GM19468 (cell line): ENCODE results near the gene ADAMTS9.

Source experiments
- ATAC-seq: cut with Tn5 transposase; IDR thresholded peaks from one replicate; pipeline ENCODE4 v1.9.1; 2021; ENCODE audit warnings: mild to moderate bottlenecking, moderate library complexity, moderate number of reproducible peaks; ENCODE audit not compliant: unreplicated experiment; ENCODE audit errors: extremely low read depth

The ADAMTS9 gene

DNA sequence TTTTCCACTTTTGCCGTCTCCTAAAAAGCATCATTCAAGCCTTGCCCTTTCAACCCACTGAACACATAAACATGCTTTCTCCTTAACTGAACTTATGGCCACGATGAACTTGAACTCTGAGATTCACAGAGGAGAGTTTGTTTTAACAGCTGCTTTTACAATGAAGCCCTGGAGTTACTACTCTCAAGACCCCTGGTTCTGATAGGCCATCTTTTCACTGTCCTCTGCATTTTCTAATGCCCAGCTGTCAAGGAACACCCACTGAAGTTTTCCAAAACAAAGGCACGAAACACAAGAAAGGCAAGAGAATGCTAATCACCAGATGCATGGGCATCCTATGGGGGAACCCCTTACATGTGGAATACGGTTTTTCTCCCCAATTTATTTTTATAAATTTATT, 100.8 kb downstream of the ADAMTS9 start:
- ATAC-seq, result no peak

DNA sequence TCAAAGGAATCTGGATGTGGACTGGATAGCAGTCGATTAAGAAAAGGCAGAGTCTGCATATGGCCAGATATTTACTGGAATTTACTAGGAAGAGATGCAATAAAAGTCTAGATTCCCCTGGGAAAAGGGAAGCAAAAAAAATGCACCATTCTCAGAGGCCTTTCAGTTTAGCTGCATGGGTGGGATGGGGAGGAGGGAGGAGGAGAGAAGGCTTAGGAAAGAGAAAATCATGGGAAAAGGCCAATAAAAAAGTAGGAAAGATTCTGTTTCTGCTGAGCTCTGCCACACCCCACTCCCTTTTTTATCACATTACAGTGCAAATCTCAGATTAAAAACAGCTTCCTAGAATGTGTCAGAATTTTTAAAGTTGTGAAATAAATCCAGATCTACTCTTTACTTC, 103.6 kb downstream of the ADAMTS9 start:
- ATAC-seq, result no peak

DNA sequence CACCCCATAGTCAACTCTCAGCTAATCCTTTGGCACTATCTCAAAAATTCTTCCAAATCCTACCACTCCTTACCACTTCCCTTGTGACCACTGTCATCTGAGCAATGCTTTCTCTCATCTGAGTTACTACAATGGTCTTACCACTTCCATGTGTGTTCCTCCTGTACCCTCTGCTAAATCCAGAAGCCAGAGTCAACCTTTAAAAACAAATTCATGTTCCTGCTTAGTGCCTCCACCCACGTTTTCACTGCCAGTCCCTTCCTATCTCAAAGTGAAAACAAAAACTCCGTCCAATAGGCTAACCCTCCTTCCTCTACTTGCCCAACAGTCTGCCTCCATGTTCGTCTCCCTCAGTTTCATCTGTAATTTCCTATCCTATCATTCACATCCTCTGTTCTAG, 109.0 kb downstream of the ADAMTS9 start:
- no peak for ATAC-seq

DNA sequence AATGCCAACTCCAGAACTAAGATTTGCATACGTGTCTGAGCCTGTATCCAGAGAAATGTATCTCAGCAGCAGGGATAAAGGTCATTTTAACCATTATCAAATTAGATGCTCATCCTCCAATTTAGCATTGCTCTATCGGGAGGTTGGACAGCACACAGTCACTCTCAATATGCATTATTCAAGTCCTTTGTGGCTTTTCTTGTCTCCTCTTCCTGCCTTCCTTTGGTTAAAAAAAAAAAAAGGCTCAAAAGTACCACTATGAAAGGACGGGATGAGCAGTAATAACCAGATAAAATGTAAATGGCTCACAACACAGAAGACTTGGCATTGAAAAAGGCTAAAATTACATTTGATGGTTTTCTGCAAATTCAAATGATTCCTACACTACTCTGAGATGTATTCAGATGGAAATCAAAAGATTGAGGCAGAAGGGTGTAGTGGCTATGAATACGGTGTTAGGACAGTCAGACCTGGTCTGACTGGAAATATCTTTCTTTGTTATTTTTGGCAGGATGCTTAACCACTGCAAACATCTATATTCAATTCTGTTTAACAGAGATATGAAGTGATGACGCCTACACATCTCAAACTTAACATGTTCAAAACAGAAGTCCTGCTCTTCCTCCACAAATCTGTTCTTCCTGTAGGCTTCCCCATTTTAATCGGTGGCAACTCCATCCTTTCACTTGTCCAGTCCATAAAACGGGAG, 109.6 kb downstream of the ADAMTS9 start:
- ATAC-seq, result no peak

DNA sequence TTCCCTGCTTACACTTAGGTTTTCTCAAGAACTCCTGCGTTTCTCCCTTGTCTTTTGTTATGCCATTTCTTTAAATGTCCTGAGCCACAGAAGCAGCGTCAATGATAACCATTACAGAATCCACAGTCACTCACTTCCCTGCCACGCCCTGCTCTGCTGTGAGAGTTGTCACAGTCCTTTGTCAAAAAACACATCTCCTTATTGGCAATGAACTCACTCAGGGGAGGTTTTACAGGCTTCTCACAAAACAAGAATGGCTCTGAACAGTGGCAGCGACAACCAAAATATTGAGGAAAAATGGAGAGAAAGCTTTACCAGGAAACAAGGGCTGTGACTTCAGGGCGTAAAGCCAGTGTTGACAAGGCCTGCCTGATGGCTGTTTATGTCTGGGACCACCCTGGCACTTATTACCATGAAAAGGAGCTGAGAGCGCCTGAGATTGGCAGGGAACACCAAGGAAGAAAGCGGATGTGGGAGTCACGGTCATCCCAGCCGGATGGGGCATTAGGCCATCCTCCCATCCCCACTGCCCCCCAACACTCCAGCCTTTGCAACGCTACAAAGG, 111.5 kb downstream of the ADAMTS9 start:
- no peak for ATAC-seq

DNA sequence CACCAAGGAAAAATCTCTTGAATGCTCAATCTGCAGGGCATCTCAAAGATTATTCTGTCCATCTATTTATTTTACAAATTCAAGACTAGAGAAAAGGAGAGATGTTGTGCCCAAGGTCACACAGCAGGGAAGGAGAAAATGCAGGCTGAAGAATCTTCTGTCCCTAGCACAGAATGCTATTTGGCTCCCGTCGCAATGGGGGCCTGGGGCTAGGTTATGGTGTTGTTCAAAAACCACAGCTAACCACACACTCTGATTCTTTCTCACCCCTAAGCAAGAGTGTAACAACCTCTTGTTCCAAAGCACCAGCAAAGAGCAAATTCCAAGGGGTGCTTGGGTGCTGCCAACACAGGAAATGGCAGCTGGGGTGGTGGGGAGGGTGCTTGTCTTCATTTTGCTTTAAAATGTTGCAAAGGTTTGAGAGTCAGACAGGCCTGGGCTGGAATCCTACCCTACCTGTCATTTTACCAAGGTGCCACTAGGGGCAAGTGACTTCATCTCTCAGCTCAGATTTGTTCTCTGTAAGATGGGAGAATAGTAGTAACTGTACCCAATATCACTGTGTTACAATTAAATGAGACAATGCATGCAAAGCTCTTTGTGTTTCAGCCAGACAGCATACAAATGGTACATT, 112.5 kb downstream of the ADAMTS9 start:
- peak; percentile 72 for ATAC-seq

DNA sequence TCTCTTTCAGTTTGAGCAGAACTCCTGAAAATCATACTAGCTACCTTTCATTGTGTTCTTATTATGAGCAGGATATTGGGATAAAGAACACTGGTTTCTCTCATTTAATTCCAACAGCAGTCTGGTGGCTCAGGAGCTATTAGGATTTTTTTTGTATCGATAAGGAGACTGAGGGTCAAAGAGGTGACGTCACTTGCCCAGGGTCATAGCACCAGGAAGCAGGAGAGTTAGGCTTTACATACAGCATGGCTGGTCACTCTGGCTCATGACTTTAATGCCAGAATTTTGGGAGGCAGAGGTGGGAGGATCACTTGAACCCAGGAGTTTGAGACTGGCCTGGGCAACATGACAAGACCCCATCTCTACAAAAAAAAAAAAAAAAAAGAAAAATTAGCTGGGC, 113.6 kb downstream of the ADAMTS9 start:
- ATAC-seq, result no peak

DNA sequence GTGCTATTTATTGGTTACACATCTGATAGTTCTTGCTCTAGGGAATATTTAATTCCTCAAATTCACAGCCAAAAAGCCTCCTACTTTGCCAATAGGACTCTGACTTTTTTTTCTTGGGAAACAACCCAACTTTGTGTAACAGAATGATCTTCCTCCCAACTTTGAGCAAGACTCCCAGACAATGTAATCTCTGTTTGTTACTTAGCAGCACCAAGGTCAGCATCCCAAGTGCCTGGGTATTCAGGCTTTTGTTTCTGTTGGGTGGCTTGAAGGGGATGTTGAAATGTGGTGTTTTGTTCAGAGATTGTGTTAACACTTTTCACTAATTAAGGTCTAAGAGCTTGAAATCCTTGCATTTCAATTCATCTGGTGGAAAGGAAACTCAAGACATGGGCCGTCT, 115.8 kb downstream of the ADAMTS9 start:
- no peak for ATAC-seq

DNA sequence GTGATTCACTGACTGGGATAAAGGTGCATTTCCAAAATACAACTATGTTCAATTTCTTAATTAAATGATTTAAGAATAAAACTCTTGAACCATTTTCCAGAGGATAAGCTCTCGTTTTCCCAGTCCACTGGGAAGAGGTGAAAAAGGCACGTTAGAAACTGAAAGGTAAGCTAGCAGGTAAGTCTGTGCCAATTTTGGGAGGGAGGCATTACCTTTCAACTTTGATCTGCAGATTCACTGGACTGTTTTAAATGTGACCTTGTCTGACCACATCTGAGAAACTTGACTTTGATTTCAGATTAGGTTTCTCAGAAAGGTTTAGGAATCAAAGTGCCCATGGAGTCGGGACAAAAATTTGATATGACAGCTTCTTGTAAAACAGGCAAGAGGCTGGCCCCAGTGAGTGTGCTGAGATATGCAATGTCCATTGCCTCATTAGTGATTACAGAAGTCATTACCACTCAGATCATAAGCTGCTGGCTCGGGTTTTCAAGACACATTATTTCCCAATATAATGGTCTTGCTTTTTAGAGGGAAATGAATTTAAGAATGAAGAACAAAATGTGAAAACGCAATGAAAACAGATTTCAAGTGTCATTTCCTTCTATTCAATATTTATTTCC, 118.8 kb downstream of the ADAMTS9 start:
- no peak for ATAC-seq

DNA sequence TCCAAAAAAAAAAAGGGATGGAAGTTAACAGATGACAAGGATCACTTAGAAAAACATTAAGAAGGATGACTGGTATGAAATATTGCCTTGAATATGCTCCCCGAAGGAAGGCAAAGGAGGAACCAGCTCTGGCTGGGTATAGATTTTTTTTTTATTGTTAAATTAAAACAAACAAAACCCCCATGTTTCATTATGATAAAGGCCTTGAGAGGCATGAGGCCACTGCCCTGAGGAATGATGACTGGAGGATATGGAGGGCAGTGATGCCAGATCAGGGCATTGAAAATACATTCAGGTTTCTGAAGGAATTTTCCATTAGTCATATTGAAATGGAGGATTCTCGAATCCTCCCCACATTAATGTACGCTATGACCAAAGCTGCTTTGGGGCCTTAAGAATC, 120.9 kb downstream of the ADAMTS9 start:
- no peak for ATAC-seq

DNA sequence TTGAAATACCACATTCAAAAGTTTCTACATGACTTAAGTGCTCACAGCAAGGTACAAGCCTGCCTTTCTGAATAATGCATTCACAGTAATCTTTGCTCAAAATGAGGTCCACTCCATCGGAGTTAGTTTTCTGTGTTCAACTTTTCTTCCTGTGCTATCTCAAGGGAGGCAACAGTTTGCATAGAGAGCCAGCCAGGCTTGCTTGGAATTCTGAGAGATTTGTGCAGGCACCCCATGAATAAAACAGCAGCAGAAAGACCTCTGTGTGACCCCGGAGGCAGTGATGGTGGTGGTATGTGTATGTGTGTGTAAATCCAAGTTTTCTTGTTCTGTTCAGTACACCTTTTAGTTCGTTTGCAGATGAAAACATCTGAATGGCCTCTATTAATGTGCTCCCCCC, 124.0 kb downstream of the ADAMTS9 start:
- ATAC-seq, result no peak

DNA sequence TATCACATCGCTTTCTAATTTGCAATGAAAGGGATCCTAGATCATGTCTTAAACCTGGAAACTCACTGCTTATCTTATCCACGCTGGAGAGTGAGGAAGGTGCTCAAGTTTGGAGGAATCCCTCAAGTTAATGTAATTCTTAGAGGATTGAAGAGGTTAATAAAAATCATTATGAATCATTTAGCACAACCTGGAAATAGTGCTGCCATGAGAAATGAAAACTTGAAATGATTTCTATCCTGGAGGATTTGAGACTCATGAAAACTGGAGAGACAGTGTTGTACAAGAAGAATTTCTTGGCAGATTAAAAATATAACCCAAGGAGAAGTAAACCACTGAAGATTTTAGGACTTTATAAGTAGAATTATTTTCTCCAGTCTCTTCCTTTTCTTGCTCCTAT, 125.9 kb downstream of the ADAMTS9 start:
- no peak for ATAC-seq

DNA sequence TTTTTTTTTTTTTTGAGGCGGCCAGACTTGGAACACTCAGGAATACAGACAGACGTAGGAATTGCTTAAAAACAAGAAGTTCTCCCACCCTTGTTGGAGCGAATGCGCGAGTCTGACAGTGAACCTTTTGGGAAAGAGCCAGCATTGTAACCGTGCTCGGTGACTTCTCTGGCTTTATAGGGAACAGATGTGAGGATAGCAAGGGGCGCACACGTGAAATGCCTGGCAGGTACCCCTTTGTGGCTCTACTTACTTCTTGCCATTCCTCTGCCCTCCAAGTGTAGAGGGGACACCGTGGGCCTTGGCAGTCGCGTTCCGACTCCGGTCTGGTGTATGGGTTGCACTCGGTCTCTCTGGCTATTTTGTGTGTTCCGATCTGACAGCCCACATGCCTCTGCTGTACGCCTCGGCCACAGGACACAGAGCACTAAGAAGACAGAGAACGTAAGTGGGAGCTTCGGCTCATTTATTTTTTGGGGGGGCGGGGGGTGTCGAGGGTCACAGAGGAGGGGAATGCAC, 126.4 kb downstream of the ADAMTS9 start:
- no peak for ATAC-seq

DNA sequence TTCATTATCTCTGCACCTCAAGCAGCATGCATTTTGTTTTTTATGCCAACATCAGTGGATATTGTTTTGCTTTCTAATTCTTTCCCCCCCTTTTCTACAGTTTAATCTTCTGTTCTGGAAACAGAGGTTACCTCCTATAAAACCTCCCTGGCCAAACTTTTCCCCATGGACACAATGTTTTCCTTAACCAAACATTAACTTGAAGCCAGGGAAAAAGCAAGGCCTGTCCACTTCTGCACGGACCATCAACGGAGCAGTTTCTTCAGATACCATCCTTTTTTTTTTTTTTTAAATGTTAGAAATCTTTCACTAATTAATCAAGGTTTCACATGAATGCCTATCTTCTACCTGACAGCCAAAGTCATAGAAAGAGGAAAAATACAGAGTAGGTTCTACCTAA, 127.0 kb downstream of the ADAMTS9 start:
- ATAC-seq, result no peak

DNA sequence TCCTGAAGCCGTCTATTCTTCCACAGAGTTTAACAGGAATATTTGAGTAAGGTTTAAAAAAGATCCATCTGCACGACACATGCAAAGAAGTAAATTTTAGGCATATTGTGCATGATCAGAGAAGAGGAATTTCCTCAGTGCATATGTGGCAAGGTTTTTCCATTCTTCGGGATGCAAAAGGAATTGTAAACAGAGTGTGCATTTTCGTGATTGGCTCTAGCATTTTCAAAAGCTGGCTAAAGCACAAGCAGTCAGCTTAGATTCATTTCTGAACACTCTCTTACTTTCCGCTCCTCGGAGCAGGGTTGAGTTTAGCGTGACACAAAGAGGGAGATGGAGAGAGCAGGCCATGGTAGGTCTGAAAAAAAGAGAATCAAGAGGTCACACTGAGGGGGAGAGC, 128.2 kb downstream of the ADAMTS9 start:
- ATAC-seq, result no peak

DNA sequence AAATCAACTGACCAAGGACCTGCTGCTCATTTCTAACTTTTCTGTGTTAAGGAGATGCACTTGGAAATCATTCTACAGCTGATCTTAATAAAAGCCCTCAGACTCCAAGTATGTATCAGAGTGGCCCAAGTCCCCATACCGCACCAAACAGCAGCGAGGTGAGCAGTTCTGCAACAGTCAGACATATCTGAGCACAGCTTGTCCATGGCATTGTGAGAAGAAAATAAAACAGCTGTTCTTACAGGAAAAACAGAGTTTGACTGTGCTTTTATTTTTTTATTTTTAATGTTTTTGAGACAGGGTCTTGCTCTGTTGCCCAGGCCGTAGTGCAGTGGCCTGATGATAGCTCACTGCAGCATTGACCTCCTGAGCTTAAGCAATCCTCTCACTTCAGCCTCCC, 131.8 kb downstream of the ADAMTS9 start:
- no peak for ATAC-seq

DNA sequence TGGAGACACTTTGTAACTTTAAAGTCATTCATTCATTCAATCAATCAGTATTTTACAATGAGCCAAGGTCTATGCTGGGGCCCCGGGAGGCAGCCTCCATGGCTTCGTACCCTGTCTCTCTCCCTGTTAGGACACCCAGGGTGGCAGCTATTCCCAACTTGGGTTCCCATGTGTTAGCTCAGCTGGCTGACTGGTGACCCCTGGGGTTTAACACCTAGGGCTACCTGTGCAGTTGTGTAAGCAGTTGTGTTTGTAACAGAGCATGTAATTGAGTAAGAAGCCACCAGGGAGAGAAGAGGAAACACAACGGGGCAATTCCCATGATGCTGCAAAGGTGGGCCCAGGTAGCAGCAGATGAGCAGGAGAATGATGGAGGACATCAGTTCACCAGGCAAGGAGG, 132.4 kb downstream of the ADAMTS9 start:
- no peak for ATAC-seq

DNA sequence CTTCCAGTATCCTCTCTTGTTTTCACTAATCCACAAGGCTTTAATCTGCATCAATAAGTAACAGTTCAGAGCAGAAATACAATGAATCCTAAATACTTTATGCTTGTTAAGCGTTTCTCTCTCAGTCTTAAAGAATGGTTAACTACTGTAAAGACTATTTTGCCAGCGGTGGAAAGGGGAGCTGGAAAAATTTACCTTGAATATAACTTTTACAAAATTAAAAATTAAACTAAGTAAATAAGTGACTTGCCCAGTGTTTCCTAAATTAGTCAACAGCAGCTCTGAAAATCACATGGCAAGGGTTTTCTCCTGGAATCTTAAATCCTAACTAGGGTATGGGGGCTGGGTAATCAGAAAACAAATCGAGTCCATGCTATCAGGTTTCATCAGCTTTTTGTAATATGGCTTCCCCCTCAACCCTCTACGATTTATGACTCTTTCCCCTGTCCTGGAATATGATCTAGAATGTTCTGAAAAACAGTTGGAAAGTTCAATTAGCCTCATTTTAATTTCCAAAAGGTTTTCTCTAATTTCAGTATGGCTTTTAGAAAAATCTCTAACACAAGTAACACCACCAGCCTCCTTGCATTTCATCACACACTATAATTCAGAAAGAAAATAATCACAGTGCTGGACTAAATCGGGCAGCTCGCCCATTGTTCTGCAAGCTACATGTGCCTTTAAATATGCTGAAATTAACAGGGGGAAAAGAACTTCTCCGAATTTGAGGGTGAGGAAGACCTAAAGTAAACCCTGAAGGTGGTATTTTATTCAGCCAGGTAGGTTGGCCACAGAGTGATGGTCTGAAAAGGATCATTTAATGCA, 133.5 kb downstream of the ADAMTS9 start:
- ATAC-seq, result no peak

DNA sequence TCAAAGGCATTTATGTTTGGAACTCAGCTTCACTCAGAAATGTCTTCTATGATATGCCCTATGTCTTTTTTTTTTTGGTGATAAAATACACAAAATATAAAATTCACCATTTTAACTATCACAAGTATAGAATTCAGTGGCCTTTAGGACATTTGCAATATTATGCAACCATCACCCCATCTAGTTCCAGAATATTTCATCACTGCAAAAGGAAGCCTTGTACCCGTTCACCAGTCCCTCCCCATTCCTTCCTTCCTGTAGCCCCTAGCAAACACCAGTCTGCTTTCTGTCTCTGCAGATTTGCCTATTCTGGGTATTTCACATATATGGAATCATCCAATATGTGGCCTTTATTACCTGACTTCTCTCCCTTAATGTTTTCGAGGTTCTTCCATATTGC, 134.8 kb downstream of the ADAMTS9 start:
- no peak for ATAC-seq

DNA sequence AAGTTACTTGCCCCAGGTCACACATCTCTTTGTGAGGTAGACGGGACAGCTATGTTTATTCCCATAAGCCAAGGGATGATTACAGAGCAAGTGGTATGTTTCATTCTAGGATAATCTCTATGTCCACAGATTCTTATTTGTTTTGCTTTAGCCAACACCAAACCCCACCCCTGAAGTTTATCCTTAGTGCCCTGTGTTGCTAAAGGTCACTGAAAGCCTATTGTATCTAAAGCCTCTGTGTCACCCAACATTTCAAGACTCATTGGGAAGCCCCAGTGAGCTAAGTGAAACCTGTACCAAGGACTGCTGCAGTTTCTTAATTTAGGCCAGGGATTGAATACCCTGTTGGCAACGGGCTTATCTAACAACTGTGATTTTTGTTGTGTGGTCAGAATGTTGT, 135.6 kb downstream of the ADAMTS9 start:
- ATAC-seq, result no peak
